K562 (cell line): ENCODE measurements around the gene RGS9BP. TPM values are rescaled to one million over a fixed set of nuclear protein-coding genes. Genes with fewer than 3 reads are reported as not detected.
A peak's percentile ranks its signal among the peaks of the same experiment; 100 is the strongest.

Source experiments
- ATF1 ChIP-seq, 2 experiments: fragments of 450-650 bp in 1 of 2; IDR thresholded peaks; 2 replicates each; pipeline ENCODE4 v1.6.1; 2016; ENCODE audit warnings: missing compliant biosample characterization in 1 of 2, missing genetic modification characterization in 1 of 2
- CEBPG ChIP-seq, 3 experiments: fragments of 200-800 bp in 1 of 3; sonication (Bioruptor generic) in 1 of 3; sonication (generic) in 1 of 3; formaldehyde crosslinking in 1 of 3; IDR thresholded peaks in 2 of 3; conservative IDR thresholded peaks in 1 of 3; 2 replicates each; pipeline versions ENCODE4 v1.6.1 to v1.8.0; 2016 to 2022; ENCODE audit warnings: missing compliant biosample characterization in 2 of 3, missing genetic modification characterization in 2 of 3, mild to moderate bottlenecking in 1 of 3, missing genetic modification reagents in 1 of 3
- ELF4 ChIP-seq: fragments of 450-650 bp; formaldehyde crosslinking; IDR thresholded peaks from 2 replicates; pipeline ENCODE4 v1.4.0; 2022; ENCODE audit warnings: missing genetic modification characterization
- GABPB2 ChIP-seq: fragments of 250-450 bp; sonication (Bioruptor Pico); conservative IDR thresholded peaks from 2 replicates; pipeline ENCODE4 v1.5.1; 2021; ENCODE audit warnings: mild to moderate bottlenecking
- HIVEP1 ChIP-seq: fragments of 250-450 bp; sonication (Bioruptor Pico); IDR thresholded peaks from 2 replicates; pipeline ENCODE4 v1.4.0; 2020; ENCODE audit warnings: mild to moderate bottlenecking
- JUND ChIP-seq, 2 experiments: IDR thresholded peaks; 2 replicates in 1 of 2; 3 replicates in 1 of 2; pipeline ENCODE4 v1.6.1; 2011; ENCODE audit warnings: borderline replicate concordance in 2 of 2, low read depth in 2 of 2, low read length in 2 of 2, improper control_type of control experiment in 1 of 2, missing biosample characterization in 1 of 2, missing genetic modification characterization in 1 of 2, missing genetic modification reagents in 1 of 2
- NONO ChIP-seq, 2 experiments: fragments of 200-400 bp in 1 of 2; fragments of 450-650 bp in 1 of 2; formaldehyde crosslinking in 1 of 2; IDR thresholded peaks; 2 replicates each; pipeline ENCODE4 v1.6.1; 2017; ENCODE audit warnings: low read depth in 2 of 2, mild to moderate bottlenecking in 2 of 2, moderate library complexity in 2 of 2, low read length in 1 of 2
- SMAD3 ChIP-seq: fragments of 450-650 bp; formaldehyde crosslinking; conservative IDR thresholded peaks from 2 replicates; pipeline ENCODE4 v1.4.0; 2020; ENCODE audit warnings: mild to moderate bottlenecking
- ZZZ3 ChIP-seq: fragments of 450-650 bp; IDR thresholded peaks from 2 replicates; pipeline ENCODE4 v1.6.1; 2016; ENCODE audit warnings: antibody characterized with exemption, mild to moderate bottlenecking, moderate library complexity
- polyA plus RNA-seq, 8 experiments: library from polyadenylated mRNA; depleted of rRNA in 4 of 8; stranded (reverse) in 5 of 8; unstranded in 3 of 8; fragments of >200 nt; fragmentation: Nextera tagmentation in 2 of 8; fragmentation: Illumina TruSeq in 1 of 8; extraction: Ambion mirVana in 2 of 8; extraction: Trizol in 1 of 8; gene quantifications; 2 replicates each; pipeline versions ENCODE4 v1.2.1 to v1.2.3, GENCODE V29; 2011 to 2014; ENCODE audit warnings: inconsistent platforms in 1 of 8, missing spikeins in 1 of 8
- total RNA-seq, 7 experiments: library from RNA; depleted of rRNA in 6 of 7; stranded (reverse); fragments of >200 nt in 6 of 7; fragmentation: Illumina TruSeq in 2 of 7; extraction: Trizol in 2 of 7; gene quantifications; 2 replicates each; pipeline versions ENCODE4 v1.2.1 to v1.2.3, GENCODE V29; 2011 to 2021; ENCODE audit warnings: low replicate concordance in 1 of 7
- TF ChIP-seq, protein P1 (sequence below): sonication (generic); formaldehyde crosslinking; IDR thresholded peaks from 2 replicates; pipeline ENCODE4 v1.8.0; 2022; ENCODE audit warnings: missing genetic modification reagents, mild to moderate bottlenecking, moderate library complexity, borderline replicate concordance
- TF ChIP-seq, protein P2 (sequence below): conservative IDR thresholded peaks from 2 replicates; pipeline ENCODE4 v1.6.1; 2011; ENCODE audit warnings: low read depth, mild to moderate bottlenecking, low read length; ENCODE audit not compliant: control insufficient read depth
- TF ChIP-seq, protein P3 (sequence below): fragments of 450-650 bp; IDR thresholded peaks from 2 replicates; pipeline ENCODE4 v1.6.1; 2016; ENCODE audit warnings: mild to moderate bottlenecking, moderate library complexity

RGS9BP gene
- total and polyA plus RNA-seq, 9 of the 15 experiments (the other 6 are each of a cell fraction or from before 2014, with no cell fraction given) = 0.03 to 1.3 (median 0.49) TPM

- TF ChIP-seq ATF1 (CRISPR knock-in tag; IDR thresholded peaks at IDR 0.05) (no peak), ATF1 (tag; IDR thresholded peaks at IDR 0.05) (peak; percentile 63), CEBPG (CRISPR knock-in tag; IDR thresholded peaks at IDR 0.05) (no peak), CEBPG (tag; conservative IDR thresholded peaks at IDR 0.05 in 1 of 2, IDR thresholded peaks at IDR 0.05 in 1 of 2) (no peak), SMAD3 (CRISPR knock-in tag) (peak; percentile 93), GABPB2 (no peak), ELF4 (CRISPR knock-in tag) (peak; percentile 85; the same call in 1 of the 2 replicates), HIVEP1 (peak; percentile 95), NONO (IDR thresholded peaks at IDR 0.05; ENCODE audit: low read depth in 2 of 2, low read length in 1 of 2) (no peak), JUND (IDR thresholded peaks at IDR 0.05; ENCODE audit: borderline replicate concordance, low read depth, low read length) (no peak), JUND (tag; IDR thresholded peaks at IDR 0.05; ENCODE audit: borderline replicate concordance, low read depth, low read length) (peak; percentile 77; the same call in 1 of the 3 replicates), ZZZ3 (no peak)
- TF ChIP-seq, protein P1, sequence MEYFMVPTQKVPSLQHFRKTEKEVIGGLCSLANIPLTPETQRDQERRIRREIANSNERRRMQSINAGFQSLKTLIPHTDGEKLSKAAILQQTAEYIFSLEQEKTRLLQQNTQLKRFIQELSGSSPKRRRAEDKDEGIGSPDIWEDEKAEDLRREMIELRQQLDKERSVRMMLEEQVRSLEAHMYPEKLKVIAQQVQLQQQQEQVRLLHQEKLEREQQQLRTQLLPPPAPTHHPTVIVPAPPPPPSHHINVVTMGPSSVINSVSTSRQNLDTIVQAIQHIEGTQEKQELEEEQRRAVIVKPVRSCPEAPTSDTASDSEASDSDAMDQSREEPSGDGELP (CRISPR knock-in tag) = no peak
- TF ChIP-seq, protein P2, sequence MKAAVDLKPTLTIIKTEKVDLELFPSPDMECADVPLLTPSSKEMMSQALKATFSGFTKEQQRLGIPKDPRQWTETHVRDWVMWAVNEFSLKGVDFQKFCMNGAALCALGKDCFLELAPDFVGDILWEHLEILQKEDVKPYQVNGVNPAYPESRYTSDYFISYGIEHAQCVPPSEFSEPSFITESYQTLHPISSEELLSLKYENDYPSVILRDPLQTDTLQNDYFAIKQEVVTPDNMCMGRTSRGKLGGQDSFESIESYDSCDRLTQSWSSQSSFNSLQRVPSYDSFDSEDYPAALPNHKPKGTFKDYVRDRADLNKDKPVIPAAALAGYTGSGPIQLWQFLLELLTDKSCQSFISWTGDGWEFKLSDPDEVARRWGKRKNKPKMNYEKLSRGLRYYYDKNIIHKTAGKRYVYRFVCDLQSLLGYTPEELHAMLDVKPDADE = no peak
- TF ChIP-seq, protein P3, sequence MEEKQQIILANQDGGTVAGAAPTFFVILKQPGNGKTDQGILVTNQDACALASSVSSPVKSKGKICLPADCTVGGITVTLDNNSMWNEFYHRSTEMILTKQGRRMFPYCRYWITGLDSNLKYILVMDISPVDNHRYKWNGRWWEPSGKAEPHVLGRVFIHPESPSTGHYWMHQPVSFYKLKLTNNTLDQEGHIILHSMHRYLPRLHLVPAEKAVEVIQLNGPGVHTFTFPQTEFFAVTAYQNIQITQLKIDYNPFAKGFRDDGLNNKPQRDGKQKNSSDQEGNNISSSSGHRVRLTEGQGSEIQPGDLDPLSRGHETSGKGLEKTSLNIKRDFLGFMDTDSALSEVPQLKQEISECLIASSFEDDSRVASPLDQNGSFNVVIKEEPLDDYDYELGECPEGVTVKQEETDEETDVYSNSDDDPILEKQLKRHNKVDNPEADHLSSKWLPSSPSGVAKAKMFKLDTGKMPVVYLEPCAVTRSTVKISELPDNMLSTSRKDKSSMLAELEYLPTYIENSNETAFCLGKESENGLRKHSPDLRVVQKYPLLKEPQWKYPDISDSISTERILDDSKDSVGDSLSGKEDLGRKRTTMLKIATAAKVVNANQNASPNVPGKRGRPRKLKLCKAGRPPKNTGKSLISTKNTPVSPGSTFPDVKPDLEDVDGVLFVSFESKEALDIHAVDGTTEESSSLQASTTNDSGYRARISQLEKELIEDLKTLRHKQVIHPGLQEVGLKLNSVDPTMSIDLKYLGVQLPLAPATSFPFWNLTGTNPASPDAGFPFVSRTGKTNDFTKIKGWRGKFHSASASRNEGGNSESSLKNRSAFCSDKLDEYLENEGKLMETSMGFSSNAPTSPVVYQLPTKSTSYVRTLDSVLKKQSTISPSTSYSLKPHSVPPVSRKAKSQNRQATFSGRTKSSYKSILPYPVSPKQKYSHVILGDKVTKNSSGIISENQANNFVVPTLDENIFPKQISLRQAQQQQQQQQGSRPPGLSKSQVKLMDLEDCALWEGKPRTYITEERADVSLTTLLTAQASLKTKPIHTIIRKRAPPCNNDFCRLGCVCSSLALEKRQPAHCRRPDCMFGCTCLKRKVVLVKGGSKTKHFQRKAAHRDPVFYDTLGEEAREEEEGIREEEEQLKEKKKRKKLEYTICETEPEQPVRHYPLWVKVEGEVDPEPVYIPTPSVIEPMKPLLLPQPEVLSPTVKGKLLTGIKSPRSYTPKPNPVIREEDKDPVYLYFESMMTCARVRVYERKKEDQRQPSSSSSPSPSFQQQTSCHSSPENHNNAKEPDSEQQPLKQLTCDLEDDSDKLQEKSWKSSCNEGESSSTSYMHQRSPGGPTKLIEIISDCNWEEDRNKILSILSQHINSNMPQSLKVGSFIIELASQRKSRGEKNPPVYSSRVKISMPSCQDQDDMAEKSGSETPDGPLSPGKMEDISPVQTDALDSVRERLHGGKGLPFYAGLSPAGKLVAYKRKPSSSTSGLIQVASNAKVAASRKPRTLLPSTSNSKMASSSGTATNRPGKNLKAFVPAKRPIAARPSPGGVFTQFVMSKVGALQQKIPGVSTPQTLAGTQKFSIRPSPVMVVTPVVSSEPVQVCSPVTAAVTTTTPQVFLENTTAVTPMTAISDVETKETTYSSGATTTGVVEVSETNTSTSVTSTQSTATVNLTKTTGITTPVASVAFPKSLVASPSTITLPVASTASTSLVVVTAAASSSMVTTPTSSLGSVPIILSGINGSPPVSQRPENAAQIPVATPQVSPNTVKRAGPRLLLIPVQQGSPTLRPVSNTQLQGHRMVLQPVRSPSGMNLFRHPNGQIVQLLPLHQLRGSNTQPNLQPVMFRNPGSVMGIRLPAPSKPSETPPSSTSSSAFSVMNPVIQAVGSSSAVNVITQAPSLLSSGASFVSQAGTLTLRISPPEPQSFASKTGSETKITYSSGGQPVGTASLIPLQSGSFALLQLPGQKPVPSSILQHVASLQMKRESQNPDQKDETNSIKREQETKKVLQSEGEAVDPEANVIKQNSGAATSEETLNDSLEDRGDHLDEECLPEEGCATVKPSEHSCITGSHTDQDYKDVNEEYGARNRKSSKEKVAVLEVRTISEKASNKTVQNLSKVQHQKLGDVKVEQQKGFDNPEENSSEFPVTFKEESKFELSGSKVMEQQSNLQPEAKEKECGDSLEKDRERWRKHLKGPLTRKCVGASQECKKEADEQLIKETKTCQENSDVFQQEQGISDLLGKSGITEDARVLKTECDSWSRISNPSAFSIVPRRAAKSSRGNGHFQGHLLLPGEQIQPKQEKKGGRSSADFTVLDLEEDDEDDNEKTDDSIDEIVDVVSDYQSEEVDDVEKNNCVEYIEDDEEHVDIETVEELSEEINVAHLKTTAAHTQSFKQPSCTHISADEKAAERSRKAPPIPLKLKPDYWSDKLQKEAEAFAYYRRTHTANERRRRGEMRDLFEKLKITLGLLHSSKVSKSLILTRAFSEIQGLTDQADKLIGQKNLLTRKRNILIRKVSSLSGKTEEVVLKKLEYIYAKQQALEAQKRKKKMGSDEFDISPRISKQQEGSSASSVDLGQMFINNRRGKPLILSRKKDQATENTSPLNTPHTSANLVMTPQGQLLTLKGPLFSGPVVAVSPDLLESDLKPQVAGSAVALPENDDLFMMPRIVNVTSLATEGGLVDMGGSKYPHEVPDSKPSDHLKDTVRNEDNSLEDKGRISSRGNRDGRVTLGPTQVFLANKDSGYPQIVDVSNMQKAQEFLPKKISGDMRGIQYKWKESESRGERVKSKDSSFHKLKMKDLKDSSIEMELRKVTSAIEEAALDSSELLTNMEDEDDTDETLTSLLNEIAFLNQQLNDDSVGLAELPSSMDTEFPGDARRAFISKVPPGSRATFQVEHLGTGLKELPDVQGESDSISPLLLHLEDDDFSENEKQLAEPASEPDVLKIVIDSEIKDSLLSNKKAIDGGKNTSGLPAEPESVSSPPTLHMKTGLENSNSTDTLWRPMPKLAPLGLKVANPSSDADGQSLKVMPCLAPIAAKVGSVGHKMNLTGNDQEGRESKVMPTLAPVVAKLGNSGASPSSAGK = 0 out of 2 replicates have a peak, but pooled peaks have one; percentile 7
Measured at GRCh38 chr19:32686847-32687475, 11.3 kb downstream of the RGS9BP start (continued).
